HG03139 (cell line): ENCODE results near the gene BUB3.

Experiments used
- ATAC-seq: cut with Tn5 transposase; IDR thresholded peaks from one replicate; pipeline ENCODE4 v1.9.1; 2021; ENCODE audit not compliant: unreplicated experiment

BUB3 gene

GRCh38 chr10:123203393-123204126 lies 49.4 kb downstream of the BUB3 start:
- ATAC-seq = no peak

GRCh38 chr10:123204127-123204461 lies 49.9 kb downstream of the BUB3 start:
- ATAC-seq = no peak

DNA sequence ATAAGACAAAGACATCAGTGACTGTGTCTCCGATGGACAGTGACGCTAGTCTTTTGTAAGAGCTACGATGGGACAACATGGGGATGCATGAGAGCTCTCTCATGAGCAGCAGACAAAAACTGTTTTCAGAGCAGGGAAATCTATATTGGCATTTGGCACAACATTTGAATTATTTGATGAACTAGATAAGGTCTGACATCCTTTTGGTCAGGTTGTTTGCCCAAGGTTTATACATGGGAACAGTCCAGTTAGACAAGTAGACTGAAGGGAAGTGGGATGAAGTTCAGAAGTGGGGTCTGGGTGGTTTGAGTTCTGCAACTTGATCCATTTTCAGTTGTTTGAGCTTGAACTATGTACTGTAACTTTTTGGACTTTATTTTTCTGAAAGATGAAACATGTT lies 50.8 kb downstream of the BUB3 start:
- ATAC-seq = no peak

DNA sequence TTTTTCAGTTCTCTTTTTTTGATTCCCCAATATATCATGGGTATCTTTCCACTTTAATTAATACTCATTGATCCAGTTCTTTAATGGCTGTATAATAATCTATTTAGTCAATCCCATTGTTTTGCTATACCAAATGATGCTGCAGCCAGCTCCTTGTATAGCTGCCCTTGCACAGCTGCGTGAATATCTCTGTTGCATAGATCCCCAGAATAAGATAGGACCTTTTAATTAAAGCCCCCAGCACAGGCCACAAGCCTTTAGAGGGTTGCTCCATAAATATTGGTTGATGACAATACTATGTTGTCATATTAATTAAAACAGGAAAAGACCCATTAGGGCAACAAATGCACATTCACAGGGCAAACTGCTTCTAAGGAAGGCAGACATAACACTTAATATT lies 57.9 kb downstream of the BUB3 start:
- no peak for ATAC-seq

DNA sequence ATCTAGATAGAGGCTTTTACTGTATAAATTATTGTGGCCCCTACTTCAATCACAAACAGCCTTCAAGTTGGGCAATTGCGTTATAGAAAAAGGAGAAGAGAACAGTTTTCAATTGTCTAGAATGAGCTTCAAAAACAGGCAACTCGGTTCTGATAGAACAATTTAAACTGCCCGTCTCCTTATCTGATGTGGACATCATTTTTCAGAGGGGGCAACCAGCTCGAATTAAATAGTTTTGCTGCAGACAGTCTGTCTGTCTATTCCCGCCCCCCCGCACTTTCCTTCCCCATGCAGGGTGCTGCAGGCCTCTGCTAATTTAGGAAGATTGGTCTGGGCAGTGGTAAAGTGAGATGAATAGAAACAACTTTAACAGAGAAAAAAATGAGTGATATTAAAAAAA lies 58.4 kb downstream of the BUB3 start:
- ATAC-seq = no peak

GRCh38 chr10:123213192-123213591 lies 59.0 kb downstream of the BUB3 start:
- no peak for ATAC-seq
